ENCODE data around the gene PRKD1. TPM values are rescaled to one million over a fixed set of nuclear protein-coding genes. Genes with fewer than 3 reads are reported as not detected.

Gene PRKD1
- total and polyA plus RNA-seq, 10 of the 15 experiments (the other 5 are each of a cell fraction or from before 2014, with no cell fraction given): 0.02 to 0.56 TPM; not detected in 8

DNA sequence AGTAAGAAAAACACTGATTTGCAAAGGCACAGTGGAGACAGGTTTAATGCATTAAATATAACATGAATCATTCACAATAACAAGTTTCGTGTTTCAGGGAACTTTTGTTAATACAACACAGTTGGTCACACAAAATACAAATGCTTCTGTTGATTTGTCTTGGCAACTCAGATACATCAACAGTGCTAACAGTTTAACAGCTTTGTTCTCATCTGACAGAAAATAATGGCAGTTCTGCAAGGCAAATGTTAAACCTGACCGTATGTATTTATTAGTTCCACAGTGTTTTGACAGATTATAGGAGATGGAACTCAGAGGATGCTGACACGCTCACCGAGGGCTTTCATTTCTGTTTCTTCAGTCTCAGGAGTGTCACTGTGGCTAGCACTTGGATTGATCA lies 350.7 kb downstream of the PRKD1 start (continued):
- no peak for TF ChIP-seq JUNB (IDR thresholded peaks at IDR 0.05)
- no peak for TF ChIP-seq SREBF1 (IDR thresholded peaks at IDR 0.05; ENCODE audit: low read length)
- TF ChIP-seq ZBED1 (IDR thresholded peaks at IDR 0.05; ENCODE audit: borderline replicate concordance): no peak
- TF ChIP-seq DPF2 (IDR thresholded peaks at IDR 0.05): no peak
- no peak for TF ChIP-seq IKZF1 (conservative IDR thresholded peaks at IDR 0.05)
- TF ChIP-seq MYB (IDR thresholded peaks at IDR 0.05; ENCODE audit: borderline replicate concordance, low read depth, low read length): no peak
- no peak for TF ChIP-seq ZZZ3 (IDR thresholded peaks at IDR 0.05; ENCODE audit: control insufficient read depth, insufficient read length, low read depth)
- TF ChIP-seq YY1 (IDR thresholded peaks at IDR 0.05; ENCODE audit: low read depth, low read length): no peak
- TF ChIP-seq NR2C2 (IDR thresholded peaks at IDR 0.05; ENCODE audit: borderline replicate concordance, control insufficient read depth, insufficient read length, low read depth): no peak
- TF ChIP-seq, protein P1, sequence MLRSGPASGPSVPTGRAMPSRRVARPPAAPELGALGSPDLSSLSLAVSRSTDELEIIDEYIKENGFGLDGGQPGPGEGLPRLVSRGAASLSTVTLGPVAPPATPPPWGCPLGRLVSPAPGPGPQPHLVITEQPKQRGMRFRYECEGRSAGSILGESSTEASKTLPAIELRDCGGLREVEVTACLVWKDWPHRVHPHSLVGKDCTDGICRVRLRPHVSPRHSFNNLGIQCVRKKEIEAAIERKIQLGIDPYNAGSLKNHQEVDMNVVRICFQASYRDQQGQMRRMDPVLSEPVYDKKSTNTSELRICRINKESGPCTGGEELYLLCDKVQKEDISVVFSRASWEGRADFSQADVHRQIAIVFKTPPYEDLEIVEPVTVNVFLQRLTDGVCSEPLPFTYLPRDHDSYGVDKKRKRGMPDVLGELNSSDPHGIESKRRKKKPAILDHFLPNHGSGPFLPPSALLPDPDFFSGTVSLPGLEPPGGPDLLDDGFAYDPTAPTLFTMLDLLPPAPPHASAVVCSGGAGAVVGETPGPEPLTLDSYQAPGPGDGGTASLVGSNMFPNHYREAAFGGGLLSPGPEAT (IDR thresholded peaks at IDR 0.05; ENCODE audit: low read depth): no peak

- no peaks in the 10 kb centered on the region for H3K79me2 ChIP-seq (ENCODE audit: control insufficient read depth, insufficient read depth, low read length)
- no peak overlapping the region for H3K27ac ChIP-seq (ENCODE audit: control insufficient read depth, insufficient read depth)
- no TSS peak for BruUV-seq (replicated peaks)
- ChIA-PET CTCF (no interaction called here), SMC1A (ENCODE audit: uncharacterized antibody, unreplicated experiment) (no interaction called here), POLR2A (no interaction called here), RAD21 (ENCODE audit: unreplicated experiment) (no interaction called here)
- FAIRE-seq (no peak), ATAC-seq (no peak), DNase-seq (ENCODE audit: low read depth, low spot score) (no peak)
- no peaks in the 10 kb centered on the region for H3K27me3 ChIP-seq (replicated peaks in 1 of 2; ENCODE audit: control insufficient read depth in 2 of 2, insufficient read depth in 2 of 2, low read length in 1 of 2)
- no peaks in the 10 kb centered on the region for H3K36me3 ChIP-seq (ENCODE audit: control insufficient read depth in 2 of 2, insufficient read depth in 2 of 2, low read length in 1 of 2)
- TF ChIP-seq NFXL1 (IDR thresholded peaks at IDR 0.05; ENCODE audit: borderline replicate concordance) (no peak), WRNIP1 (IDR thresholded peaks at IDR 0.05; ENCODE audit: borderline replicate concordance, low read depth, low read length) (no peak), ZNF274 (IDR thresholded peaks at IDR 0.05; ENCODE audit: insufficient read depth, insufficient read length) (no peak)
- H3K4me1 ChIP-seq (ENCODE audit: control insufficient read depth, insufficient read depth, low read length): no peaks in the 10 kb centered on the region
- no peak overlapping the region for H3K9ac ChIP-seq (ENCODE audit: control insufficient read depth, insufficient read depth, low read length)
- in situ Hi-C loops (cut with MboI): no loop called here
- 13% methylated on average over 2 of the region's 2 CpGs for WGBS (ENCODE audit: insufficient coverage, insufficient replicate concordance, low lambda C conversion rate, missing lambda C conversion rate)
- intact Hi-C loops (cut with micrococcal nuclease; ENCODE audit: unreplicated experiment): no loop called here
- H3K4me3 ChIP-seq: no peak overlapping the region
- H3K4me2 ChIP-seq (ENCODE audit: control insufficient read depth, insufficient read depth): no peak overlapping the region
- H2AFZ ChIP-seq (ENCODE audit: control insufficient read depth, low read depth, low read length): no peak overlapping the region
- H4K20me1 ChIP-seq (ENCODE audit: control insufficient read depth, insufficient read depth): no peaks in the 10 kb centered on the region
- no peaks in the 10 kb centered on the region for H3K9me3 ChIP-seq (replicated peaks; ENCODE audit: control insufficient read depth, insufficient read depth, low read length)
These were observed 358.5 kb downstream of the PRKD1 start for GRCh38 chr14:29569194-29569593.
